ENCODE results near the gene PLEK. TPM values are rescaled to one million over a fixed set of nuclear protein-coding genes. Genes with fewer than 3 reads are reported as not detected.

Gene PLEK
- total RNA-seq, 1 donor from 2014 or later: not detected

- no peaks in the 10 kb centered on the region for H3K36me3 ChIP-seq (ENCODE audit: control insufficient read depth, insufficient read depth, low read length)
- H3K27me3 ChIP-seq (ENCODE audit: control insufficient read depth, insufficient read depth, low read length): no peaks in the 10 kb centered on the region
- TF ChIP-seq CTCF (IDR thresholded peaks at IDR 0.05; ENCODE audit: insufficient read depth, low read length, poor library complexity, severe bottlenecking): no peak
- no peak for DNase-seq (ENCODE audit: low read depth)
- no peak overlapping the region for H3K4me3 ChIP-seq (ENCODE audit: low read depth, low read length)
These were observed 48.4 kb downstream of the PLEK start for GRCh38 chr2:68413466-68413865.

GRCh38 chr2:68414452-68414851 is 49.4 kb downstream of the PLEK start:
- DNase-seq (ENCODE audit: low read depth): no peak
- Histone ChIP-seq H3K4me3 (ENCODE audit: low read depth, low read length) (no peak overlapping the region), H3K27me3 (ENCODE audit: control insufficient read depth, insufficient read depth, low read length) (no peaks in the 10 kb centered on the region), H3K36me3 (ENCODE audit: control insufficient read depth, insufficient read depth, low read length) (no peaks in the 10 kb centered on the region)
- no peak for TF ChIP-seq CTCF (IDR thresholded peaks at IDR 0.05; ENCODE audit: insufficient read depth, low read length, poor library complexity, severe bottlenecking)

GRCh38 chr2:68414876-68415275 is 49.8 kb downstream of the PLEK start:
- TF ChIP-seq CTCF (IDR thresholded peaks at IDR 0.05; ENCODE audit: insufficient read depth, low read length, poor library complexity, severe bottlenecking): no peak
- no peaks in the 10 kb centered on the region for H3K36me3 ChIP-seq (ENCODE audit: control insufficient read depth, insufficient read depth, low read length)
- DNase-seq (ENCODE audit: low read depth): no peak

GRCh38 chr2:68415521-68415920 is 50.4 kb downstream of the PLEK start:
- H3K27me3 ChIP-seq (ENCODE audit: control insufficient read depth, insufficient read depth, low read length): no peaks in the 10 kb centered on the region
- no peaks in the 10 kb centered on the region for H3K36me3 ChIP-seq (ENCODE audit: control insufficient read depth, insufficient read depth, low read length)
- no peak for DNase-seq (ENCODE audit: low read depth)
- no peak for TF ChIP-seq CTCF (IDR thresholded peaks at IDR 0.05; ENCODE audit: insufficient read depth, low read length, poor library complexity, severe bottlenecking)
- H3K4me3 ChIP-seq (ENCODE audit: low read depth, low read length): no peak overlapping the region

More at GRCh38 chr2:68414876-68415275, 49.8 kb downstream of the PLEK start:
- Histone ChIP-seq H3K27me3 (ENCODE audit: control insufficient read depth, insufficient read depth, low read length) (no peaks in the 10 kb centered on the region), H3K4me3 (ENCODE audit: low read depth, low read length) (no peak overlapping the region)

- no peak overlapping the region for H3K4me3 ChIP-seq (ENCODE audit: low read depth, low read length)
- no peak for TF ChIP-seq CTCF (IDR thresholded peaks at IDR 0.05; ENCODE audit: insufficient read depth, low read length, poor library complexity, severe bottlenecking)
- H3K36me3 ChIP-seq (ENCODE audit: control insufficient read depth, insufficient read depth, low read length): no peaks in the 10 kb centered on the region
- DNase-seq (ENCODE audit: low read depth): no peak
- no peaks in the 10 kb centered on the region for H3K27me3 ChIP-seq (ENCODE audit: control insufficient read depth, insufficient read depth, low read length)
These were observed 51.1 kb downstream of the PLEK start for GRCh38 chr2:68416081-68416675.

- H3K27me3 ChIP-seq (ENCODE audit: control insufficient read depth, insufficient read depth, low read length): no peaks in the 10 kb centered on the region
- no peak for DNase-seq (ENCODE audit: low read depth)
- TF ChIP-seq CTCF (IDR thresholded peaks at IDR 0.05; ENCODE audit: insufficient read depth, low read length, poor library complexity, severe bottlenecking): no peak
- H3K4me3 ChIP-seq (ENCODE audit: low read depth, low read length): no peak overlapping the region
- no peaks in the 10 kb centered on the region for H3K36me3 ChIP-seq (ENCODE audit: control insufficient read depth, insufficient read depth, low read length)
These were observed 52.8 kb downstream of the PLEK start for GRCh38 chr2:68417926-68418325.

Measured in kidney epithelial cell (primary cell).